ENCODE measurements around the gene CTF1. TPM values are rescaled to one million over a fixed set of nuclear protein-coding genes. Genes with fewer than 3 reads are reported as not detected.

The CTF1 gene
- total RNA-seq, 1 experiment from 2014 or later = 11.6 TPM

DNA sequence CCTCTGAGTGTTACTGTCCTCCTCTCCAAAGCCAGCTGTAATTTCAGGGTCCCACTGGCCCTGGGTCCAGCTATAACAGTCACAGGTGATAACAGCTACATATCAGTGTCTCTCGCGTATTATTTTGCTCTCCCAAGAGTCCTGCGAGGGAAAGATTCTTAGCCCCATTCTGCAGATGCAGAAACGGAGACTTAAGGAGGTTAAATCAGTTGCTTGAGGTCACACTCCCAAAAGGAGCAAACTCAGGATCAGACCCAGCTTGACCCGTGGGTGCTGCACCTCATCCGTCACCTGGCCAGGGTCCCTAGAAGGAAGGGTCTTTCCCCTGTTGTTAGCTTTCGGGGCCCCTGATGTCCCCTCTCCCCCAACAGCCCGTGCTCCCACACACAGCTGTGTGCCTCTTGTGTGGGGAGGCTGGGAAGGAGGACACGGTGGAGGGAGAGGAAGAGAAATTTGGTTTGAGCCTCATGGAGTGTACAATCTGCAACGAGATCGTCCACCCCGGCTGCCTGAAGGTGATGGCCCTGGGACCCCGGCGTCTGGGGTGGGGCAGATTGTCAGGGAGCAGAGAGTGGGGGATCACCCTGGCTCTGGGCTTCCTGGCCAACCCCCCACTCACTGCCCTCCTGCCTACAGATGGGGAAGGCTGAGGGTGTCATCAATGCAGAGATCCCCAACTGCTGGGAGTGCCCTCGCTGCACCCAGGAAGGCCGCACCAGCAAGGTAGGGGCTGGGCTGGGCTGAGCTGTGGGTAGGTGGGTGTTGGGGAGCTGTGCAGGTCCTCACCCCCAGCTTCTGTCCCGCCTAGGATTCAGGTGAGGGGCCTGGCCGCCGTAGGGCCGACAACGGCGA lies 30.7 kb downstream of the CTF1 start:
- CTCF ChIA-PET = interaction anchor here (0.6 kb wide), 1 partner anchor 16 kb away, joined by 12 read pairs; no protein-coding TSS in a partner anchor

GRCh38 chr16:30927789-30928378 lies 31.5 kb downstream of the CTF1 start:
- H3K9me3 ChIP-seq (ENCODE audit: insufficient read depth, low read depth) = no peaks in the 10 kb centered on the region
- ChIA-PET CTCF (interaction anchor here (0.6 kb wide), 1 partner anchor 16 kb away, joined by 12 read pairs; no protein-coding TSS in a partner anchor), POLR2A (ENCODE audit: unreplicated experiment) (interaction anchor here (0.6 to 0.8 kb wide), 2 partner anchors 19 to 532 kb away, joined by 8 to 14 read pairs; no protein-coding TSS in a partner anchor)
- BruUV-seq (replicated peaks) = no TSS peak
- intact Hi-C loops (cut with micrococcal nuclease; ENCODE audit: unreplicated experiment) = no loop called here
- no peak overlapping the region for H3K4me2 ChIP-seq
- peak; percentile 42 to 49 for DNase-seq
- H2AFZ ChIP-seq = no peak overlapping the region
- no peaks in the 10 kb centered on the region for H3K9me2 ChIP-seq (ENCODE audit: insufficient read depth)
- peaks cover 9% of the 10 kb centered on the region; the same call in 1 of the 2 replicates for H3F3A ChIP-seq (ENCODE audit: insufficient read depth, low read depth)
- H3K36me3 ChIP-seq (ENCODE audit: low read depth) = peaks cover 28% of the 10 kb centered on the region; the same call in 1 of the 2 replicates
- peaks cover 14% of the 10 kb centered on the region for H3K79me2 ChIP-seq (ENCODE audit: low read depth)
- H3K27me3 ChIP-seq (ENCODE audit: insufficient read depth, low read depth) = no peaks in the 10 kb centered on the region
- H3K27ac ChIP-seq = no peak overlapping the region
- H3K4me3 ChIP-seq = no peak overlapping the region
- peaks cover 22% of the 10 kb centered on the region for H4K20me1 ChIP-seq (ENCODE audit: insufficient read depth)
- no peak for TF ChIP-seq EZH2 (IDR thresholded peaks at IDR 0.05; ENCODE audit: low read depth)
- TF ChIP-seq, protein P1, sequence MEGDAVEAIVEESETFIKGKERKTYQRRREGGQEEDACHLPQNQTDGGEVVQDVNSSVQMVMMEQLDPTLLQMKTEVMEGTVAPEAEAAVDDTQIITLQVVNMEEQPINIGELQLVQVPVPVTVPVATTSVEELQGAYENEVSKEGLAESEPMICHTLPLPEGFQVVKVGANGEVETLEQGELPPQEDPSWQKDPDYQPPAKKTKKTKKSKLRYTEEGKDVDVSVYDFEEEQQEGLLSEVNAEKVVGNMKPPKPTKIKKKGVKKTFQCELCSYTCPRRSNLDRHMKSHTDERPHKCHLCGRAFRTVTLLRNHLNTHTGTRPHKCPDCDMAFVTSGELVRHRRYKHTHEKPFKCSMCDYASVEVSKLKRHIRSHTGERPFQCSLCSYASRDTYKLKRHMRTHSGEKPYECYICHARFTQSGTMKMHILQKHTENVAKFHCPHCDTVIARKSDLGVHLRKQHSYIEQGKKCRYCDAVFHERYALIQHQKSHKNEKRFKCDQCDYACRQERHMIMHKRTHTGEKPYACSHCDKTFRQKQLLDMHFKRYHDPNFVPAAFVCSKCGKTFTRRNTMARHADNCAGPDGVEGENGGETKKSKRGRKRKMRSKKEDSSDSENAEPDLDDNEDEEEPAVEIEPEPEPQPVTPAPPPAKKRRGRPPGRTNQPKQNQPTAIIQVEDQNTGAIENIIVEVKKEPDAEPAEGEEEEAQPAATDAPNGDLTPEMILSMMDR (conservative IDR thresholded peaks at IDR 0.05) = no peak
- H3K4me1 ChIP-seq (replicated peaks; ENCODE audit: insufficient read depth) = no peaks in the 10 kb centered on the region; the same call in 1 of the 2 replicates

More for the DNA sequence above, 30.7 kb downstream of the CTF1 start:
- peaks cover 22% of the 10 kb centered on the region for H4K20me1 ChIP-seq (ENCODE audit: insufficient read depth)
- no peak overlapping the region for H2AFZ ChIP-seq
- H3F3A ChIP-seq (ENCODE audit: insufficient read depth, low read depth) = peaks cover 9% of the 10 kb centered on the region; the same call in 1 of the 2 replicates
- DNase-seq = no peak
- intact Hi-C loops (cut with micrococcal nuclease; ENCODE audit: unreplicated experiment) = no loop called here
- BruUV-seq (replicated peaks) = no TSS peak
- H3K36me3 ChIP-seq (ENCODE audit: low read depth) = peaks cover 24% of the 10 kb centered on the region; the same call in 1 of the 2 replicates
- no peak for TF ChIP-seq EZH2 (IDR thresholded peaks at IDR 0.05; ENCODE audit: low read depth)
- H3K4me1 ChIP-seq (replicated peaks; ENCODE audit: insufficient read depth) = no peaks in the 10 kb centered on the region; the same call in 1 of the 2 replicates
- POLR2A ChIA-PET (ENCODE audit: unreplicated experiment) = interaction anchor here (0.8 kb wide), 1 partner anchor 20 kb away, joined by 14 read pairs; no protein-coding TSS in a partner anchor
- peaks cover 14% of the 10 kb centered on the region for H3K79me2 ChIP-seq (ENCODE audit: low read depth)
- no peaks in the 10 kb centered on the region for H3K9me2 ChIP-seq (ENCODE audit: insufficient read depth)
- no peaks in the 10 kb centered on the region for H3K9me3 ChIP-seq (ENCODE audit: insufficient read depth, low read depth)
- no peaks in the 10 kb centered on the region for H3K27me3 ChIP-seq (ENCODE audit: insufficient read depth, low read depth)
- no peak overlapping the region for H3K27ac ChIP-seq
- H3K4me3 ChIP-seq = no peak overlapping the region
- no peak overlapping the region for H3K4me2 ChIP-seq

- TF ChIP-seq, protein P1 (conservative IDR thresholded peaks at IDR 0.05) = no peak
- no peak for TF ChIP-seq EZH2 (IDR thresholded peaks at IDR 0.05; ENCODE audit: low read depth)
- Histone ChIP-seq H3K27ac (no peak overlapping the region), H3K9me3 (ENCODE audit: insufficient read depth, low read depth) (no peaks in the 10 kb centered on the region), H3K27me3 (ENCODE audit: insufficient read depth, low read depth) (no peaks in the 10 kb centered on the region), H3F3A (ENCODE audit: insufficient read depth, low read depth) (peaks cover 9% of the 10 kb centered on the region; the same call in 1 of the 2 replicates), H2AFZ (no peak overlapping the region), H3K4me2 (no peak overlapping the region), H3K4me1 (replicated peaks; ENCODE audit: insufficient read depth) (no peaks in the 10 kb centered on the region; the same call in 1 of the 2 replicates), H3K36me3 (ENCODE audit: low read depth) (peaks cover 28% of the 10 kb centered on the region; the same call in 1 of the 2 replicates), H3K79me2 (ENCODE audit: low read depth) (peaks cover 14% of the 10 kb centered on the region), H3K4me3 (no peak overlapping the region), H4K20me1 (ENCODE audit: insufficient read depth) (peaks cover 22% of the 10 kb centered on the region), H3K9me2 (ENCODE audit: insufficient read depth) (no peaks in the 10 kb centered on the region)
- intact Hi-C loops (cut with micrococcal nuclease; ENCODE audit: unreplicated experiment) = no loop called here
- BruUV-seq (replicated peaks) = no TSS peak
- POLR2A ChIA-PET (ENCODE audit: unreplicated experiment) = interaction anchor here (0.6 to 0.8 kb wide), 3 partner anchors 18 to 531 kb away, joined by 5 to 14 read pairs (median 8); no protein-coding TSS in a partner anchor
- CTCF ChIA-PET = no interaction called here
- DNase-seq = no peak
These were observed 32.0 kb downstream of the CTF1 start for GRCh38 chr16:30928390-30928789.
